ENCODE results near the gene SMARCC2.

The SMARCC2 gene

DNA sequence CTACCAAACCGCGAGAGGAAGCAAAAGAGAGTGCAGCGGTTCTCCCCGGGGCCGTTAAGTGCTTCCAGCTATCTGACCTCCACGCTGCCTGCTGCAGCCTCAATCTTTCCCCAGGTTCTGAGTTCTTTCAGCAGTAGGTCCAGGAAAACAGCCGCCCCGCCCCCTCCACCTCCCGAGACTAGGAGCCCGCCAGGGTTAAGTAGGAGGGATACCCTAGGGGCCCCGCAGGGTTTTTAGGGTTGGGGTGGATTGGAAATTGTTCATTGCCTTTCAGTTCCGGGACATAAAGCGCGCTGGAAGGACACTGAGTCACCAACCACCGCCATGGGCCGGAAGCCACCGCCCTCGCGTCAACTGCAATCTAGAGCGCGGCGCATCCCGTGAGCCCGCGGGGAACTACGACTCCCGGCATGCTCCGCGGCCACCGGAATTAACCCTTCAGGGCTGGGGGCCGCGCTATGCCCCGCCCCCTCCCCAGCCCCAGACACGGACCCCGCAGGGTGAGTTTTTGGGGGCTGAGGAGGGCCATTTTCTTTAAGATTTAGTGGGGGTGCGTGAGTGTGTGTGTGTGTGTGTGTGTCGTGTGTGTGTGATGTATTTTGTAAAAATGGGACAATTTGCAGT is 37.0 kb downstream of the SMARCC2 start, which contains the start of gene MYL6B:
MYL6B (plus strand) TSS at position 456 of the 624 bp plus-strand sequence. CDS start 1,332 bp downstream, outside the sequence.
- peak; percentile 64 to 73 for DNase-seq (ENCODE audit: low read depth in 2 of 2)

DNA sequence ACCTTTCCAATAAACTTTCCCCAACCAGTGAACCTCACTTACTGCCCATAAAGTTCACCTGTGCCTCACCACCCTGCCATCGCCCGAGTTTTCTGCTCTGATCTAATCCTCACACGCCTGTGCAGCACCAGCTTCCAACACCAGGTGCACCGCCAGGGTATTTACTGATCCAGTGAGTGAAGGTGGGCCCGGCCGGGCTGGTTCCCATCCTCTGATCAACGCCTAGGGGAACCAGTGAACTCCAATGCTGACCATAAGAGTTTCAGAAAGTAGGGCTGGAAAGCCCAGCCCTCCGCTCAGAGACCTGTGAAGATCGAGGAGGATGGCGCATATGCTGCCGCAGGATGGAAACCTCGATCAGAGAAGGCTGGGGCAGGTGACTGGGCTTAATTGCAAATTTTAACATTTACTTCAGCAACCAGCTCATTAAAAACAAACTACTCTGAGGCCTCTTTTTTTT is 37.6 kb downstream of the SMARCC2 start:
- no peak for DNase-seq (ENCODE audit: low read depth in 2 of 2)

DNA sequence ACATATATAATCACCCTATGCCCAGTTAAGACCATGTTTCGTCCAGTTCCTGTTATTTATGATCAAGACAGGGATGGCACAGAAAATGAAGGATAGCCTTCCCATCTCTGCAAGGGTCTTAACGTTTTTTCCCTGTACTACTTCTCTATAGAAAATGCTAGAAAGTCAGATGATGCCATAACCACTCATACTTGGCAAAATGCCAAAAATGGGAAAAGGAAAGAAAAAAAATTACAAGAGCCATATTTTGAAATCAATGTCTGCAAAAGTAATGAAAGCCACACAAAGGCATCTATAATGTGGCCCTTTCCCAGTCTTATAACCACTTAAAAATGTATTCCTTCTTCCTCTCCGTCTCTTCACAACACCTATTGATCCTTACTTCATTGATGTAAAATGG is 38.7 kb downstream of the SMARCC2 start:
- no peak for DNase-seq (ENCODE audit: low read depth in 2 of 2)

DNA sequence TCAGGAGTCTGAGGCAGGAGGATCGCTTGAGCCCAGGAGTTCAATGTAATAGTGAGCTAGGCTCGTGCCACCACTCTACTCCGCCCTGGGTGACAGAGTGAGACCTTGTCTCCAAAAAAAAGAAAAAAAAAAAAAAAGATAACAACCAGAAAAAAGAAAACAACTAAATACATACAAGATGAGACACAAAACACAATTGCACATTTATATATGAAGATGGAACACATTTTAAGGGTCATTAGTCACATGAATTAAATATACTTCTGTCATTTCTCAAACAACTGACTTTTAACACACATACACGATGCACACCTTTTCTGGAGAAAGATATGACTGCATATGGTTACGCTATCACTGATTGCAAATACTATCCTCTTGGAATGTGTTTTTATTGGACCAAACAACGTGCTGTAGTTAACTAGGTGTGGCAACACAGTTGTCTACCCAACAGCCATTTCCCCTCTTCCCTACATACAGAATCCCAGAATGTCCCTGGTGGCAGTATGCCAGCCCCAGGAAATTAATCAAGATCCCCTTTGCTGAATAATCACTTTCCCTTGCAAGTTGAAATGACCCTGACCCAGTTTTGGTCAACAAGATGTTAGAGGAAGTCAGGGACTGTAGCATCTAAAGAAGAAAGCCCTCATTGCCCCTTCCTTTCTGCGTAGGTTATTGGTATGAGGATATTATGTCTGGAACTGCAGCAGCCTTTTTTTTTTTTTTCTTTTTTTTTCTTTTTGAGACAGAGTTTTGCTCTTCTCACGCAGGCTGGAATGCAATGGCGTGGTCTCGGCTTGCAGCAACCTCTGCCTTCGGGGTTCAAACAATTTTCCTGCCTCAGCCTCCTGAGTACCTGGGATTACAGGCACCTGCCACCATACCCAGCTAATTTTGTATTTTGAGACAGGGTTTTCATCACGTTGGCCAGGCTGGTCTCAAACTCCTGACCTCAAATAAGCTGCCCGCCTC is 42.5 kb downstream of the SMARCC2 start:
- DNase-seq (ENCODE audit: low read depth in 2 of 2): no peak

DNA sequence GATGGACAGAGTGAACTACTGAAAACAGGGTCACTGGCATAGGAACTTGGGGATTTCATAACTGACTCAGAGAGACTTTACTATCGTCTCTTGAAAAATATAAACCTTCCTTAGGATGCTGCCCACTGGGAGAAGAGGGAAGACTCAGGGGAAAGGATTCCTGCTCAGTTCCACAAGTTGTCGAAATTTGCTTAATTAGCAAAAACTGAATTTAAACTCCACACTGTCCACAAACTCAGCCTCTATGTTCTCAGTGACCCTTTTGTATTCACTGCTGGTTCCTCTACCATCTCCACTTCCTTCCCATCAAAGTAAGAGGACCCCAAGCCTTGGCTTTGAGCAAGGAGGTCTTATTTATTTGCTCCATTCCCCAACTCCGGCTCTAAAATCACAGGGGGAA is 44.1 kb downstream of the SMARCC2 start:
- DNase-seq (ENCODE audit: low read depth in 2 of 2): no peak

DNA sequence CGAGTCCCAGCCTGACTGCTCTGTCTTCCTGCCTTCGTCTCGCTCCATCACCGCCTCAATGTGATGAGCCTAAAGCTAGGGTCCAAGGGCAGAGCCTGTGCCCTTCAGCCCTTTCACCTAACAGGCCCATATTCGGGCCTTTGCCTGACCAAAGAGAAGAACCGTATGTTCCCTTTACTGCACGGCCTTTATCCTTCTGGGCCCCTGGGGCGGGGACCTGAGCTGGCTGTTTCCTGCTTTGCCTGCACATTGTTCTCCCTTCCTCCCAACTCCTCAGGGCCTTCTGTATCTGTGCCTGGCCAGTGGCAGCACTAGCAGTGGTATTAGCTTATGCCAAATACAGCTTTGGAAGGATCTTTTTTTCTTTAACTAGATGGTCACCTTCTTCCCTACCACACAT is 45.4 kb downstream of the SMARCC2 start:
- DNase-seq (ENCODE audit: low read depth in 2 of 2): no peak

DNA sequence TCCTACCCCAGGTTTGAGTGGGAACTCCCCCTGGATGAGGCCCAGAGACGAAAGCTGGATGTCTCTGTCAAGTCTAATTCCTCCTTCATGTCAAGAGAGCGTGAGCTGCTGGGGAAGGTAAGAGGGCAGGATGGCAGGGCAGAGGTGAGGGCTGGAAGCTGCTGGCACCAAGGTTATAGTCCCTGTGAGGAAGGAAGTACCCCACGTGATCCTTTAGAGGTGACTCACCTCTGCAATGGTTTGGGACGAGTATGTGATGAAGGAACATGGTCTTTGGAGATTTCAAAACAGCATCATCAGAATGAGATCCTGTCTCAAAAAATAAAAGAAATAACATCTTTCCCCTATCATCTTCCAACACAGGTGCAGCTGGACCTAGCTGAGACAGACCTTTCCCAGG is 46.1 kb downstream of the SMARCC2 start:
- DNase-seq (ENCODE audit: low read depth in 2 of 2): no peak

DNA sequence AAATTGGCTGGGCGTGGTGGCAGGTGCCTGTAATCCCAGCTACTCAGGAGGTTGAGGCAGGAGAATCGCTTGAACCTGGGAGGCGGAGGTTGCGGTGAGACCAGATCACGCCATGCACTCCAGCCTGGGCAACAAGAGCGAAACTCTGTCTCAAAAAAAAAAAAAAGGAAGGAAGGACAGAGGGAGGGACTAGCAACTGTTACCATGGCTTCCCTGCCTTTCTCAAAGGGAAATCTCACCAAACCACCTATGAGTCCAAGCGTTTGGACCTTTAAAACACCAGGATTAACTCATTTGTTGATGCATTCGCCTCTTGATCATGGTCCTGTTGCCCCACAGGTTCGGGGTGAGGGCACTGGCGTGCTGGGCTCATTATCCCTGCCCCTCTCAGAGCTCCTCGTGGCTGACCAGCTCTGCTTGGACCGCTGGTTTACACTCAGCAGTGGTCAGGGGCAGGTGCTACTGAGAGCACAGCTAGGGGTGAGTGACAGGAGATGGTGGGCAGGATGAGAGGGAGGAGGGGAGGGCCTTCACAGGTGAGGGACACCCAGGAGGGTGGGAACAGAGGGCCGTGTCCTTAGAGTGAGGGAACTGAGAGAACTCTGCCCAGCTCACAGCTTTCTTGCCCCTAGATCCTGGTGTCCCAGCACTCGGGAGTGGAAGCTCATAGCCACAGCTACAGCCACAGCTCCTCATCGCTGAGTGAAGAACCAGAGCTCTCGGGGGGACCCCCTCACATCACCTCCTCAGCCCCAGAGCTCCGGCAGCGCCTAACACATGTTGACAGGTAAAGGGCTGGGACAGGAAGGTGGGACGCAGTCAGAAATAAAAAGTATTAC is 47.1 kb downstream of the SMARCC2 start:
- DNase-seq (ENCODE audit: low read depth in 2 of 2): no peak

DNA sequence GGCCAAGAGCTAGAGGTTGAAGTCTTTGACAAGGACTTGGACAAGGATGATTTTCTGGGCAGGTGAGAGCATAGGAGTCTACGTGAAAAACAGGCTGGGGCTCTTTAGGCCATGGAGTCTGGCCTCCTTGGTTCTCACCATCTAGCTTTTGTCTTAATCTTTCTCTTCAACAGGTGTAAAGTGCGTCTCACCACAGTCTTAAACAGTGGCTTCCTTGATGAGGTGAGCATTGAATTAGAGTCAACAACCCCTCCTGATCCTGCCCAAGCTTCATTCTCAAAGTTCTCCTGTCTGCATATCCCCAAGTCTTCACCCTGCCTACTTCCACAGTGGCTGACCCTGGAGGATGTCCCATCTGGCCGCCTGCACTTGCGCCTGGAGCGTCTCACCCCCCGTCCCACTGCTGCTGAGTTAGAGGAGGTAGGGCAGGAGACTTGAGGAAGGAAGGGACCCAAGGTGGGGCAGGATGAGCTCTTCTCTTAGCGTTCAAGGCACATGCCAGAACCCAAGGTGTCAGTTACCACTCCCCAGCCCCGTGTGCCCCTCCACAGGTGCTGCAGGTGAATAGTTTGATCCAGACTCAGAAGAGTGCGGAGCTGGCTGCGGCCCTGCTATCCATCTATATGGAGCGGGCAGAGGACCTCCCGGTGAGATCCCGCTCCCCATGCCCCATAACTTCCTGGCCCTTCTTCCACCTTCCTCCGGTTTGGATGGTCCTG is 51.3 kb downstream of the SMARCC2 start:
- no peak for DNase-seq (ENCODE audit: low read depth in 2 of 2)

DNA sequence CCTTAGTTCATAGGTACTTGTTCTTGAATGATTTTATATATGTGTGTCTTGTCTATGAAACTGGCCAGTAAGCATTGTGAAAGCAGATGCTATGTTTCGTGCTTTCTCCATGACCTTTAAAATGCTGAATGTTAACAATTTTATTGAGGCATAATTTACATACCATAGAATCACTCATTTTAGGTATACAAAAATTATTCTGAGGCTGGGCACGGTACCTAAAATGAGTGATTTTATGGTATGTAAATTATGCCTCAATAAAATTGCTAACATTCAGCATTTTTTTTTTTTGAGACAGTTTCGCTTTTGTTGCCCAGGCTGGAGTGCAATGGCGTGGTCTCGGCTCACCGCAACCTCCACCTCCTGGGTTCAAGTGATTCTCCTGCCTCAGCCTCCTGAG is 54.4 kb downstream of the SMARCC2 start:
- no peak for DNase-seq (ENCODE audit: low read depth in 2 of 2)

DNA sequence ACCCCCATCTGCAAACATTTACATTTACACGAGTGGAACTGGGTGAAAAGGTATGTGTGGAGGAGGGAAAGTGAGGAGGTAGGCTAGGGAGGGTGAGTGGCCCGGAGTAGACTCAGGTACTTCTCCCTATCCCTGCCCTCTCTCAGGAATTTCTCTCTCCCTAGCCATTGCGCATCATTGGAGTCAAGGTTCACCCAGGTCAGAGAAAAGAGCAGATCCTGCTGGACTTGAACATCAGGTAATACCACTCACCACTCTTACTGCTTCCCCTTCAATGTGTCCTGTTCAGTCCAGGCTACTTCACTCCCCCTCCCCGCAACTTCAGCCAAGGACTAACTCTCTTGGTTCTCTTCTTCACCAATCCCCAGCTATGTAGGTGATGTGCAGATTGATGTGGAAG is 58.4 kb downstream of the SMARCC2 start:
- DNase-seq (ENCODE audit: low read depth in 2 of 2): no peak

DNA sequence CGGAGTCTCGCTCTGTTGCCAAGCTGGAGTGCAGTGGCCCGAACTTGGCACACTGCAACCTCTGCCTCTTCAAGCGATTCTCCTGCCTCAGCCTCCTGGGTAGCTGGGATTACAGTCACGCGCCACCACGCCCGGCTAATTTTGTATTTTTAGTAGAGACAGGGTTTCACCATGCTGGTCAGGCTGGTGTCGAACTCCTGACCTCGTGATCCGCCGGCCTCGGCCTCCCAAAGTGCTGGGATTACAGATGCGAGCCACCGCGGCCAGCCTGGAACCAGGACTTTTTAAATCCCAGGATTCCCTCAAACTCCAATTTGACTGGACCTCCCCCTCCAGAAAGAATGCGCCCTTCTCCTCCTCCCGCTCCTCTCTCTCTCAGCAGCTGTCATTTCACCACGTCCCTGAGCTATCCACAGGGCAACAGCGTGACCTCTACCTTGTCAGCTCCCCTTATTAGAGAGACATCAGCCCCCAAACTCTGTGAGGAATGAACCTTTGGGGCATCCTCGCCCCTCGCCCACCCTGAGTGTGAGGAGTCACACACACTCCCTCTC is 59.3 kb downstream of the SMARCC2 start:
- no peak for DNase-seq (ENCODE audit: low read depth in 2 of 2)

DNA sequence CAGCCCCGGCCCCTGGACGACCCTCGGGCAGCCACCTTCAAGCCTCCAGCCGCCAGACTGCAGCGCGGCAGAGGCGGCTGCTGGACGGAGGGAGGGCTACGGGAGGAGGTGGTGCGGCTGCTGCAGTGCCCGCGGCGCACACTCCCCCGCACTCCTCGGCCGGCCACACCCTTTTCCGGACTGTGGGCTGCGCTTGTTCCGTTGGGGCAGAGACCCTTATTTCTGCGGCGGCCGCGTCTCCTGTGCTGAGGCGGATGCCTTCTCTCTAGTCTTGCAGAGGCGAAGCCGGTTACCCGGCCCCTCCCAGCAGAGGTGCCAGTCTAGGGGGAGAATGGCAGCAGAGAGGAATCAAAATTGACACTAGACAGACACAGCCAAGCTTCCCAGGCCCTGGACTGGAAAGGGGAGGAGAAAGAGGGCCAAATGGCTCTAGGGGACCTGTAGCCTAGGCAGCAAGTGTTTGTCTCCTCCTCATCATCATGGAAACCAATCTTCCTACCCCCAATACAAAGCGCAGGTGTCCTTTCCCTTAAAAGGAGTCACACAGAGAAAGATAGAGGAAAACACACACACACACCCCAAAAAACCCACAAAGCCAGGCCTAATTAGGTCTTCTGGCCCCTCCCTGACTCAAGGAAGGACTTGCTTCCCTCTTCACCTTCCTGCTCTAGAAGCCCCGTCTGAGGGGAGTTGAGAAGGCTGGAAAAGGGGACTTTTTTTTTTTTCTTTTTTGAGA is 59.9 kb downstream of the SMARCC2 start:
- no peak for DNase-seq (ENCODE audit: low read depth in 2 of 2)

DNA sequence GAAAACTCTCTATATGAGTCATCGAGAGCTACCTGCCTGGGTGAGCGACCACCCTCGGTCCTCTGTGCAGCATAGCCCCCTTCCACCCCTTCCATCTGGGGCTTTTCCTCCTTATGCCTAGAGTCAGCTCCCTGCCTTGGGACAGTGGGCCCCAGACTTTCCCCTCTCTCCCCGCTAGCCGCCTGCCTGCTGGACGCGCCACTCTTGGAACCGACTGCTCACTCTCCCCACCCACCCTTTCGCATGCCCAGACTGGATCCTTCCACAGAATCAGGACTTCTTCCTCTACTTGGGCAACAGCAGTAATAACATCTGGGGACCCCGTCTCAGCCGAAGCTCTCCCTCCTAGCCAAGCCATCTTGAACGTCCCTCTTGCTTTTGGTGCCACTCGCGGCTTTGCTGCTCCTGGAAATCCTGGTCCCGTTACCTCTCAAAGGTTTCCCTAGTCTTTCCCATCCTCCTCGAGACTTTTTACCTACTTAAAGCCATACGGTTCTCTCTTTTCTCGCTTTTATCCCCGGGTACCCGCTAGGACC is 60.5 kb downstream of the SMARCC2 start:
- DNase-seq (ENCODE audit: low read depth in 2 of 2): no peak

DNA sequence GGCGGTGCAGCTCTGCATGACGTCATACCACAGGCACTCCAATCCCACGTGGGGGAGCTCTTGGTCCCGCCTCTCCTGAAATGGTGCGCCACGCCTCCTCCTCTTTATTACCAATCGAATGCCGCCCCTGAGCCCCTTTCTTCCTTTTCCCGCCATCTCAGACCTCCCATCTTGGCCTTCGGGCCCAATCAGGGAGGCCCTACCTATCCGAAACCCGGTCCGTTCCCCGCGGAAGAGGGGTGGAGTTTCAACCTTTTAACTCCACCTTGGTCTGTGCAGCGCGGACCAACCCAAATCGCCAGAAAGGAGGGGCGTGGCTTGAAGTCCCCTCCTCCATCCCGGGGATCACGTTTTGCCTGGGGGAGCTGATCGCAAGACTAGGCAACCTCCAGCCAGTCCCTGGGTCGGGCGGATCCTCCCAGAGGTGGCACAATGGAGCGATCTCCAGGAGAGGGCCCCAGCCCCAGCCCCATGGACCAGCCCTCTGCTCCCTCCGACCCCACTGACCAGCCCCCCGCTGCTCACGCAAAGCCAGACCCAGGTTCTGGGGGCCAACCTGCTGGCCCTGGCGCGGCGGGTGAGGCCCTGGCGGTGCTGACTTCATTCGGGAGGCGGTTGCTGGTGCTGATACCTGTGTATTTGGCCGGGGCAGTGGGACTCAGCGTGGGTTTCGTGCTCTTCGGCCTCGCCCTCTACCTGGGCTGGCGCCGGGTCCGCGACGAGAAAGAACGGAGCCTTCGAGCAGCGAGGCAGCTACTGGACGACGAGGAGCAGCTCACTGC is 61.2 kb downstream of the SMARCC2 start, which contains the start of gene ESYT1:
ESYT1 (plus strand) TSS at position 380 of the 782 bp plus-strand sequence; CDS start at position 433, 53 bp downstream.
- DNase-seq (ENCODE audit: low read depth in 2 of 2): peak; percentile 99 to 100

DNA sequence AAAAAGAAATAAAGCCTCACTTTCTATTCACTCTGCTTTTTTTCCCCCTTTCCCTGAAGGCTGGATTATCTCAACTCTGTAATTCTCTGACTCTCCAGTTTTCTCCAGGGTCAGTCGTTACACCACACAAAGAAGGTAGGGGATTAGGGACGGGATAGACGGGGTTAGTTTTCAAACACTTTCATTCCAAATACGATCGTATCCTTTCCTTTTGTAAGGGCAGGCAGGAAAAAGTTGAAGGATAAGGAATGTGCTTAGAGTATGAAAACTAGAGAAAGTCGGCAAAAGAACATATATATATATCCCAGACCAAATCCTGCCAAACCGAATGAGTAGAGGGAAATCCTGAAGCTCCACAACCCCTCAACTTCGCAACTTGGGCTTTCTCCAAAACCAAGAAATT is 61.8 kb downstream of the SMARCC2 start:
- DNase-seq (ENCODE audit: low read depth in 2 of 2): no peak

DNA sequence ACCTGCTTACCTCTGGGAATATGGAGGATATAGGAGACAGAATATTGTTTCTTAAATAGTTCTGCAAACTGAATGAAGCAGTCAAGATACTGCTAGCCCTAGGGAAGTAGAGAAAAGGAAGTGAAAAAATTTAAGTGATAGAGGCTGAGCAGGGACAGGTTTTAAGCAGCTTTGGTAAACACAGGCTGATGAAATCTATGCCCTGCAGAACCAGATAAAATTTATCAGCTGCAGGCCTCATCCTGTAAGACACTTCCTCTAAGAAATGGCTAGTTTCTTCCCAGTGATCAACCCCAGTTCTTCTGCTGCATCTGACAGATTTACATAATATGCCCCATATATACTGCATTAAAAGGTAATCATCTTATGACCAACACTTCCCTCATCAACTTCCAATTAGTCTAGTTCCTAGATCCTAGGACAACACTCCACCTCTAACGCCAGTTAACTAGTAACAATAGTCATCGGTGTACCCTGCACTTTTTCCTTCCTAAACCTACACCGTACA is 62.5 kb downstream of the SMARCC2 start:
- no peak for DNase-seq (ENCODE audit: low read depth in 2 of 2)

DNA sequence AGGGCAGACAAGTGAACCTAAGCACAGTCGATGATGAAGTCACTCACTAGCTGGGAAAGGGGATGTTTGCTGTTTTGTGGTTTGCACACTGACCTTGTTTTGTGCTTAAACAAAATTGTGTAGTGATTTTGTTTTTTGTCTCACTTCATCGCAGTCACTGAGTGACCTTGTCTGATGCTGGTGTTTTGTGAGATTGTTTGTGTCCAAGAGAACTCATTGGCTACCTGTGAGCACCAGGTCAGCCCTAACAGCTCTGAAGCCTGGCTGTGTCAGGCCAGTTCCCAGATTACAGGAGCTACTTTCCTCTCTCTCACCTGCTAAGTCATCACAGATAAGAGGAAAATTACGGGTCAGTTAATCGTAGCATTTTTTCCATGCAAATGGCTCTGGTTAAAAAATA is 65.2 kb downstream of the SMARCC2 start:
- no peak for DNase-seq (ENCODE audit: low read depth in 2 of 2)

DNA sequence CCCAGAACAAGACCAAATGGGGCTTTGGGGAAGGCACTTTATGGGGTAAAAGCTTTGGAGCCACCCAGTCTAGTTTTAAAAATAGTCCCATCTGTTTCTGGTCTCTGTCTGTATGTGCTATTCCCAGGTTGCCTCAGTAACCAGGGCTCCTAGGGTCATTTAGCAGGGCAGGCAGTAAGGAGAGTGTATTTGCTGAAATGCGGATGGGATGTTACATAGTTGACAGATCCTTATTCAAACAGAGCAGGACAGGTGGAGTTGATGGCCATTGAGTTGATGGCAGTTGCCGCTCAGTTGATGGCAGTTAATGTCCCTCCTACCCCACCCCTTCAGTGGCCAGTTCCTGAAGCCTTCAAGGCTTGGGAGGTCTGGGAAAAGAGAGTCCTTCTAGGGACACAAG is 66.6 kb downstream of the SMARCC2 start:
- DNase-seq (ENCODE audit: low read depth in 2 of 2): no peak

Measured in fibroblast of skin of left biceps (primary cell).